ENCODE measurements around the gene ADD1.

ADD1 gene

GRCh38 chr4:2879026-2879425 lies 35.4 kb downstream of the ADD1 start:
- no peak for DNase-seq (ENCODE audit: low read depth in 2 of 2, low spot score in 1 of 2)

- no peak for DNase-seq (ENCODE audit: low read depth in 2 of 2, low spot score in 1 of 2)
Measured at GRCh38 chr4:2881431-2881830, 37.8 kb downstream of the ADD1 start.

DNA sequence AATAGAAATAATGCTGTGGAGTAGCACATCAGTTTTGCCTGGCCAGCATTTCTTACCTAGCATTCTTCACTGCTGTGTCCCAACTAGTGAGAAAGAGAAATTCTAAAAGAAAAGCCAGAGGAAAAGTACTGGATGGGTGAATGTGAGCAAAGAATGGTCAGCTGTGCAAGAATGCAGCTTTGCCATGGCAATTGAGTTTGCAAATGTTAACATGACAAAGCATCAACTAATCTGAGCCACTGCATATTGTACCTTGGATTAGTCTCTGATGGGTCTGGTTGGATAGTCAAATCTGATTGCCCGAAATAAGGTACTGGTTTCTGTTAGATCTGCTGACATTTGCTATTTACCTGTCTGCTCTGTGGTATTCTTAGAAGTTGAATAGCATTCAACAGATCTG lies 38.7 kb downstream of the ADD1 start:
- DNase-seq (ENCODE audit: low read depth in 2 of 2, low spot score in 1 of 2) = no peak

GRCh38 chr4:2886161-2886560 lies 42.5 kb downstream of the ADD1 start:
- DNase-seq (ENCODE audit: low read depth in 2 of 2, low spot score in 1 of 2) = no peak

GRCh38 chr4:2886622-2887021 lies 43.0 kb downstream of the ADD1 start:
- DNase-seq (ENCODE audit: low read depth in 2 of 2, low spot score in 1 of 2) = no peak

- DNase-seq (ENCODE audit: low read depth in 2 of 2, low spot score in 1 of 2) = no peak
Measured at GRCh38 chr4:2887343-2887742, 43.7 kb downstream of the ADD1 start.

DNA sequence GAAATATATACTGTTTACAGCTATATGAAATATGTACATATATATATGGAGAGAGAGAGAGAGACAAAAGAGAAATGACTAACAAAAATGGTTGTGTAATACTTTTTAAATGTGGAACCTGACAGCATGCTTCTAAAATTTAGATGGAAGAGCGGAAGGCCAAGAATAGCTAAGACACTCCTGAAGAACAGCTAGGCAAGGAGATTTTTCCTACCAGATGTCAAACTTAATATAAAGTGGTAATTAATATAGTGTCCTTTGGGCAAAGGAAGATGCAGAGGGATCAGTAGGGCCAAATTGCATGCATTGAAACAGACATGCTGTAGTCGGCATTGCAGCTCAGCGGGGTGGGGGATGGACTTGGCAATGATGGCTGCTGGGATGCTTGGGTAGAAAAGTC lies 45.2 kb downstream of the ADD1 start:
- no peak for DNase-seq (ENCODE audit: low read depth in 2 of 2, low spot score in 1 of 2)

DNA sequence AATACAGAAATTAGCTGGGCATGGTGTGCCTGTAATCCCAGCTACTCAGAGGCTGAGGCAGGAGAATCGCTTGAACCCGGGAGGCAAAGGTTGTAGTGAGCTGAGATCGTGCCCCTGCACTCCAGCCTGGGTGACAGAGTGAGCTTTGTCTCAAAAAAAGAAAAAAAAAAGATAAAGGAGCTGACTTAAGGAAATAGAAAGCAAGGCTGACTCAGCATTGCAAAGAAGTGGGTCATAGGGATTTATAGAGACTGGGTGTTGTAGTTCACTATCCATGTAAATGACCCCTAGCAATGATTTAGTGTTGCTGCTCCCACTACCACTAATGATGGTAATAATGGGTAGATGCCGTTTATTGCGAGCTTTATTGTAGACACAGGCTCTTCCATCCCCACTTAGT lies 47.6 kb downstream of the ADD1 start:
- no peak for DNase-seq (ENCODE audit: low read depth in 2 of 2, low spot score in 1 of 2)

DNA sequence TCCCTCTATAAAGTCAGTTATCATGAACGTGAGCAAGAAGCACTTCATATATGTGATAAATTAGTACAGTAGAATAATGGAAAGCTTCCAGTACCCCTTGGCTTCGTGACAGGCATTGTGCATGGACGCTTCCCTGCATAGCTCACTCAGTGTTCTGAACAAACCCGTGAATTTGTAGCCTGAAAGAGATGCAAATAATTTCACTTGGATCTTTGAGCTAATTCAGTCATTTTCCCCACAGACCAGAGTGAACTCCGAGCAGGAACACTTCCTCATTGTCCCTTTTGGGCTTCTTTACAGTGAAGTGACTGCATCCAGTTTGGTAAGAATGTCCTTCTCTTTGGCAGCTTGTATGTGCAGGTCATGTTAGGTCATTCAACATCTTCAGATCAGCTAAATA lies 50.1 kb downstream of the ADD1 start:
- DNase-seq (ENCODE audit: low read depth in 2 of 2, low spot score in 1 of 2) = no peak

- DNase-seq (ENCODE audit: low read depth in 2 of 2, low spot score in 1 of 2) = no peak
Measured at GRCh38 chr4:2898001-2898400, 54.4 kb downstream of the ADD1 start.

GRCh38 chr4:2900741-2901140 lies 57.1 kb downstream of the ADD1 start:
- DNase-seq (ENCODE audit: low read depth in 2 of 2, low spot score in 1 of 2) = no peak

- DNase-seq (ENCODE audit: low read depth in 2 of 2, low spot score in 1 of 2) = no peak
Measured at GRCh38 chr4:2901186-2901585, 57.5 kb downstream of the ADD1 start.

GRCh38 chr4:2902126-2902525 lies 58.5 kb downstream of the ADD1 start:
- no peak for DNase-seq (ENCODE audit: low read depth in 2 of 2, low spot score in 1 of 2)

- DNase-seq (ENCODE audit: low read depth in 2 of 2, low spot score in 1 of 2) = no peak
Measured at GRCh38 chr4:2905544-2905943, 61.9 kb downstream of the ADD1 start.

DNA sequence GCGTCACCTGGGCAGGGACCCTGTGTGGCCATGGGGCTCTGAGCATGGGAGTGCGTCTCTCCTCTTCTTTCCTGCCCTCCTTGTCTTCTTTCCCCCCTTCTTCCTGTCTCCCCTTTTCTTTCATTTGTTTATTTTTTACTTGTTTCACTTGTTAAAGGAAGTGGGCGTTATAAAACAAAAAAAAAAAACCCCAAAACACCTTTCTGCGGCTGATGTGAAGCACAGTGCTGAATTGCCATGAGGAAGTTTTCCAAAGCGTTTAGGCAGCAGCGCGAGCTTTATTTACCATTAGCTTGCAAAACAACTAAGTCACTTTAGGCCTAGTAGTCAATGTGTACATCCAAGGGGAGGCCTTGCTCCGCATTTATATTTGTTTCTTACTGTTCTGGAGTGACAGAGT lies 62.6 kb downstream of the ADD1 start:
- no peak for DNase-seq (ENCODE audit: low read depth in 2 of 2, low spot score in 1 of 2)

- no peak for DNase-seq (ENCODE audit: low read depth in 2 of 2, low spot score in 1 of 2)
Measured at GRCh38 chr4:2907226-2907625, 63.6 kb downstream of the ADD1 start.

GRCh38 chr4:2907706-2908293 lies 64.2 kb downstream of the ADD1 start:
- DNase-seq (ENCODE audit: low read depth in 2 of 2, low spot score in 1 of 2) = no peak

- no peak for DNase-seq (ENCODE audit: low read depth in 2 of 2, low spot score in 1 of 2)
Measured at GRCh38 chr4:2908686-2909085, 65.0 kb downstream of the ADD1 start.

DNA sequence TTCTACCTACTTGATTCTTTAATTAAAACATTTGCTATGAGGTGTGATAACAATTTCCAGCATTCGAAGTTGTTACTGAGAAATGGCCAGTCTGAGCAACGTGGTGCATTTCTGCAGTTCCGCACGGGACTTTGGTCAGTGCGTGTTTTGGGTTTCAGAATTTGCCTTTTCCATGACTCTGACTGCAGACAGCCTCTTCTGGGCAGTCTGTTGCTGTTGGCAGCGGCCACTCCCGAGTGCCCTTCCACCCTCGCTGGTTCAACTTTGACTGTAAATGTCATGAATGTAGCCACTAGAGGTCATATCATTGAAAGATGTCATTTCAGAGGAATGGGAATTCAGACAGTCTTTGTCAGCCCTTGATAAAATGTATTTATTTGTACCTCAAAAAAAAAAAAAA lies 65.9 kb downstream of the ADD1 start:
- DNase-seq (ENCODE audit: low read depth in 2 of 2, low spot score in 1 of 2) = no peak

GRCh38 chr4:2910409-2910808 lies 66.8 kb downstream of the ADD1 start:
- DNase-seq (ENCODE audit: low read depth in 2 of 2, low spot score in 1 of 2) = no peak

- no peak for DNase-seq (ENCODE audit: low read depth in 2 of 2, low spot score in 1 of 2)
Measured at GRCh38 chr4:2911868-2912267, 68.2 kb downstream of the ADD1 start.

GRCh38 chr4:2913168-2913567 lies 69.5 kb downstream of the ADD1 start:
- no peak for DNase-seq (ENCODE audit: low read depth in 2 of 2, low spot score in 1 of 2)

DNA sequence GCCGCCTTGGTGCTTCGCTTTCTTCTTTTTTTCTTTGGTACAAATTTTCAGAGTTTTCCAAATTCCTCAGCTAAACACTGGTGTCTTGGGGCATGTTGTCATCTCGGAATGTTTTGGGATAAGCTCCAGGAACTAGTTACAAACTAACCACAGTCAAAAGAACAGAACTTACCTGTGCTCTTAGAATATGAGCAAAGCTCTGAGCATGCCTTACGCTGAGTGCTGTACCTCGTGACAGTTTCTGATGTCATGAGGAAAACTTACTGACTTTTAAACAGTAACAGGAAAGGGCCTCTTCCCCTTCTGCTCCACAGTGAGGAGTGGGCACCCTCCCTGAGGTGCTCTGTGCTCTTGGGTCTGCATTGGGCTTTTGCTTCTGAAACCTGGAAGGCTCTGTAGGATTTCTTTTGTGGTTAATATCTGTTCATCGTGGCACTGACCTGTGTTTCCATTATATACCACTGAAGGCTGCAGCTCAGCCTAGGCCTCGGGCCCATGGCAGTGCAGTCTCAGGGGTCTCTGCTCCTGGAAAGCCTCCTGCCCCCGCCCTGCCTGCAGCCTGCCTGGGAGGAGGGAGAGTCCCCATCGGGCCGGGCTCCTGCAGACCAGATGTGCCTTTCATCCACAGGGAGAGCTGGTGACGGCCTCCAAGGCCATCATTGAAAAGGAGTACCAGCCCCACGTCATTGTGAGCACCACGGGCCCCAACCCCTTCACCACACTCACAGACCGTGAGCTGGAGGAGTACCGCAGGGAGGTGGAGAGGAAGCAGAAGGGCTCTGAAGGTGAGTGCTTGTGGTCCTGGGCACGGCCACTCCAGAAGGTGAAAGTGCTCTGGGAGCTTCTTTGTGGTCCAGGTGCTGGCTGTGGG lies 70.8 kb downstream of the ADD1 start:
- DNase-seq (ENCODE audit: low read depth in 2 of 2, low spot score in 1 of 2) = no peak
